ENCODE measurements around the gene PLXNB1. TPM values are rescaled to one million over a fixed set of nuclear protein-coding genes. Genes with fewer than 3 reads are reported as not detected.
"Not testable (repeated sequence)": the region's sequence is repeated elsewhere in the genome, so short reads cannot be mapped to it uniquely, and the experiment has no call there.

PLXNB1 gene
- total RNA-seq, 2 donors from 2014 or later, result 175 to 216 TPM

- Histone ChIP-seq H3K4me3 (ENCODE audit: low read length) (no peak overlapping the region), H3K36me3 (ENCODE audit: control insufficient read depth, insufficient read depth, low read length) (peaks cover 43% of the 10 kb centered on the region), H3K27ac (ENCODE audit: low read depth, low read length) (peak overlapping the region; percentile 34), H3K27me3 (ENCODE audit: control insufficient read depth, insufficient read depth, low read length, poor library complexity, severe bottlenecking) (no peaks in the 10 kb centered on the region), H3K9me3 (ENCODE audit: control insufficient read depth, low read length) (no peaks in the 10 kb centered on the region), H3K4me1 (ENCODE audit: control insufficient read depth, insufficient read depth, low read length) (no peaks in the 10 kb centered on the region), H3K9ac (ENCODE audit: extremely low read depth, low read length, poor library complexity, severe bottlenecking) (no peak overlapping the region)
- DNase-seq, result no peak
- Mint-ChIP-seq H3K4me3 (no peak overlapping the region), H3K36me3 (ENCODE audit: low read depth) (peaks cover 51% of the 10 kb centered on the region), H3K9me3 (no peaks in the 10 kb centered on the region), H3K27me3 (ENCODE audit: insufficient read depth) (no peaks in the 10 kb centered on the region), H3K27ac (no peak overlapping the region), H3K4me1 (no peaks in the 10 kb centered on the region)
- TF ChIP-seq CTCF (conservative IDR thresholded peaks at IDR 0.05), result no peak
- 88 to 92% methylated on average over 7 to 8 of the region's 8 CpGs for WGBS, 2 experiments (ENCODE audit: insufficient coverage in 1 of 2, insufficient read length in 1 of 2)
Observed at GRCh38 chr3:48402281-48402732, 27.6 kb downstream of the PLXNB1 start.

DNA sequence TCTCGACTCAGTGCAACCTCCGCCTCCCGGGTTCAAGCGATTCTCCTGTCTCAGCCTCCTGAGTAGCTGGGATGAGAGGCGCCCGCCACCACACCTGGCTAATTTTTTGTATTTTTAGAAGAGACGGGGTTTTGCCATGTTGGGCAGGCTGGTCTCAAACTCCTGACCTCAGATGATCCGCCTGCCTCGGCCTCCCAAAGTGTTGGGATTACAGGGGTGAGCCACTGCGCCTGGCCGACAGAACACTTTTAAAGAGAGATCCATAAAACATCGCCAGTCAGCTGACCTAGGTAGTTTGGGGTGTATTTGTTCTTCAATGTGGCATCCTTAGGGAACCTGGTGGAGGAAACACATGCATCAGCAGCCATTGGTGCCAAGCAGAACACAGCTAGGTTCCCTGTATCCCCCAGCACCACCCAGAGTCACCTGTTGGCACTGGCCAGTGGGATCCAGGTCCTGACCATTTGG lies 28.4 kb downstream of the PLXNB1 start:
- not testable (repeated sequence) for DNase-seq; H3K4me3 Mint-ChIP-seq; H3K27me3 Mint-ChIP-seq (ENCODE audit: insufficient read depth); H3K27me3 ChIP-seq (ENCODE audit: control insufficient read depth, insufficient read depth, low read length, poor library complexity, severe bottlenecking); H3K9ac ChIP-seq (ENCODE audit: extremely low read depth, low read length, poor library complexity, severe bottlenecking); H3K4me1 Mint-ChIP-seq; H3K4me3 ChIP-seq (ENCODE audit: low read length); H3K9me3 ChIP-seq (ENCODE audit: control insufficient read depth, low read length); H3K9me3 Mint-ChIP-seq; H3K4me1 ChIP-seq (ENCODE audit: control insufficient read depth, insufficient read depth, low read length); H3K27ac Mint-ChIP-seq
- 96 to 100% methylated on average over 4 to 12 of the region's 12 CpGs for WGBS, 2 experiments (ENCODE audit: insufficient coverage in 1 of 2, insufficient read length in 1 of 2)
- H3K36me3 ChIP-seq (ENCODE audit: control insufficient read depth, insufficient read depth, low read length), result peaks cover 35% of the 10 kb centered on the region
- peak overlapping the region; percentile 34 for H3K27ac ChIP-seq (ENCODE audit: low read depth, low read length)
- H3K36me3 Mint-ChIP-seq (ENCODE audit: low read depth), result peaks cover 43% of the 10 kb centered on the region

- Mint-ChIP-seq H3K4me3 (no peak overlapping the region), H3K4me1 (no peaks in the 10 kb centered on the region), H3K36me3 (ENCODE audit: low read depth) (peaks cover 38% of the 10 kb centered on the region), H3K27ac (no peak overlapping the region), H3K27me3 (ENCODE audit: insufficient read depth) (peaks cover under 1% of the 10 kb centered on the region), H3K9me3 (no peaks in the 10 kb centered on the region)
- TF ChIP-seq CTCF (conservative IDR thresholded peaks at IDR 0.05), result peak; percentile 83
- Histone ChIP-seq H3K27ac (ENCODE audit: low read depth, low read length) (no peak overlapping the region), H3K27me3 (ENCODE audit: control insufficient read depth, insufficient read depth, low read length, poor library complexity, severe bottlenecking) (peaks cover 2% of the 10 kb centered on the region), H3K4me3 (ENCODE audit: low read length) (no peak overlapping the region), H3K36me3 (ENCODE audit: control insufficient read depth, insufficient read depth, low read length) (peaks cover 35% of the 10 kb centered on the region), H3K4me1 (ENCODE audit: control insufficient read depth, insufficient read depth, low read length) (no peaks in the 10 kb centered on the region), H3K9me3 (ENCODE audit: control insufficient read depth, low read length) (no peaks in the 10 kb centered on the region), H3K9ac (ENCODE audit: extremely low read depth, low read length, poor library complexity, severe bottlenecking) (no peak overlapping the region)
- WGBS, 2 experiments (ENCODE audit: insufficient coverage in 1 of 2, insufficient read length in 1 of 2), result 81 to 88% methylated on average over 2 to 6 of the region's 6 CpGs
- DNase-seq, result peak; percentile 82
Observed at GRCh38 chr3:48400824-48401433, 29.0 kb downstream of the PLXNB1 start.

Measured in endodermal cell (in vitro differentiated cells).